GM21737 (cell line): ENCODE data around the gene IGFBPL1.
"Not testable (repeated sequence)": the region's sequence is repeated elsewhere in the genome, so short reads cannot be mapped to it uniquely, and the experiment has no call there.

Source experiments
- ATAC-seq: cut with Tn5 transposase; IDR thresholded peaks from one replicate; pipeline ENCODE4 v1.9.1; 2021; ENCODE audit warnings: mild to moderate bottlenecking, moderate library complexity; ENCODE audit not compliant: unreplicated experiment

The IGFBPL1 gene

GRCh38 chr9:38380872-38381534 lies 43.3 kb downstream of the IGFBPL1 start:
- no peak for ATAC-seq

- no peak for ATAC-seq
Observed at GRCh38 chr9:38380230-38380871, 43.9 kb downstream of the IGFBPL1 start.

GRCh38 chr9:38377336-38378083 lies 46.7 kb downstream of the IGFBPL1 start:
- ATAC-seq: not testable (repeated sequence)

GRCh38 chr9:38376021-38376670 lies 48.1 kb downstream of the IGFBPL1 start:
- ATAC-seq: no peak

- no peak for ATAC-seq
Observed at GRCh38 chr9:38375572-38375963, 48.7 kb downstream of the IGFBPL1 start.

- no peak for ATAC-seq
Observed at GRCh38 chr9:38374847-38375571, 49.2 kb downstream of the IGFBPL1 start.

GRCh38 chr9:38373679-38374078 lies 50.6 kb downstream of the IGFBPL1 start:
- ATAC-seq: no peak

- no peak for ATAC-seq
Observed at GRCh38 chr9:38372762-38373619, 51.3 kb downstream of the IGFBPL1 start.

GRCh38 chr9:38371495-38371894 lies 52.8 kb downstream of the IGFBPL1 start:
- ATAC-seq: no peak

- no peak for ATAC-seq
Observed at GRCh38 chr9:38370176-38370575, 54.1 kb downstream of the IGFBPL1 start.

- no peak for ATAC-seq
Observed at GRCh38 chr9:38368731-38369130, 55.5 kb downstream of the IGFBPL1 start.

- ATAC-seq: no peak
Observed at GRCh38 chr9:38367898-38368297, 56.4 kb downstream of the IGFBPL1 start.

GRCh38 chr9:38363589-38363925 lies 60.7 kb downstream of the IGFBPL1 start:
- ATAC-seq: no peak

- no peak for ATAC-seq
Observed at GRCh38 chr9:38362852-38363588, 61.2 kb downstream of the IGFBPL1 start.

GRCh38 chr9:38361473-38361850 lies 62.8 kb downstream of the IGFBPL1 start:
- no peak for ATAC-seq

- no peak for ATAC-seq
Observed at GRCh38 chr9:38360839-38361472, 63.3 kb downstream of the IGFBPL1 start.

GRCh38 chr9:38359689-38360385 lies 64.4 kb downstream of the IGFBPL1 start:
- ATAC-seq: no peak

- ATAC-seq: no peak
Observed at GRCh38 chr9:38359297-38359653, 65.0 kb downstream of the IGFBPL1 start.
